ENCODE results near the gene OGFOD3.

- no peak for TF ChIP-seq CTCF (conservative IDR thresholded peaks at IDR 0.05; ENCODE audit: low read depth in 2 of 2)
- TF ChIP-seq REST (IDR thresholded peaks at IDR 0.05; ENCODE audit: unreplicated experiment) = no peak
- TF ChIP-seq EZH2phosphoT487 (IDR thresholded peaks at IDR 0.05; ENCODE audit: unreplicated experiment) = no peak
- TF ChIP-seq POLR2AphosphoS5 (IDR thresholded peaks at IDR 0.05; ENCODE audit: low read depth) = no peak
- TF ChIP-seq JUNB (IDR thresholded peaks at IDR 0.05; ENCODE audit: unreplicated experiment) = no peak
These were observed 26.6 kb upstream of the OGFOD3 start for GRCh38 chr17:82444941-82445521.
